Activated CD4-positive, alpha-beta T cell treated with anti-CD3 and anti-CD28 coated beads for 4 hours (primary cell): Measurements from ENCODE around the gene DENND2D.

ENCODE experiments used
- DNase-seq, 2 donors: peaks; one replicate each; pipeline ENCODE4 v3.0.0-alpha.2; 2020

Gene DENND2D

DNA sequence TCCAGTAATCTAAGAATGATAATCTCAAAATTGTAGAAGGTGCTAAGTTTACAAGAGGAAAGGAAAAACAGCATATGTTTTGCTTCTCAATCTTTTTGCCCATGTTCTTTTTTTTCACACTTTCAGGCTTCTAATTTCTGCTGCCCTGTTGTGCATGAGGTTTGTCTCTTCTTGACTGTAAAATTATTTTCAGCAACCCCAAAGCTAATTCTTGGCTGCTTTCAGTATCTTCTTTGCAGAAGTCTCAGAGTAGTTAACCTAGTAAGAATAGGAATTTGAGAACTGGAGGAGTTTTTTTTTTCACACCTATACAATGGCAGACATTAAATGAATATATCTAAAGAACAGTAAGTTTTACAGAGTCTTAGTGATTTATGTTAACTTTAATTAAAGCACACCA lies 26.4 kb downstream of the DENND2D start:
- no peak for DNase-seq

DNA sequence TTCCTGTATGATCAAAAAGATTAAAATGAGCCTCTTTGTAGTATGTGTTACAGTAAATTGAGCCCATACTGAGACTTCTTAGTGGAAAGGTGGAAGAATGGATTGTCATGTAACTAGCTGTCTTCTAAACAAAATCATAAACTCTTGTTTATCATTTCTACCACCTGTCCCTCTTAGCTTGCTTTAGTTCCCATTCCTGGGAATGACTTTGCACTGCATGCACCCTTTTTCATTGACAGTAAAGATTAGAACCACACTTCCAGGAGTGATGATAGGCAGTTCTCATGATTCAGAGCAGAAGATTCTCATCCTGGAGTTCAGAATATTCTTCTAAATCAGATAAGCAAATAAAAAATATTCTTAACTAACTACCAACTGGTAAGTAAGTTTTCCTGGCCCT lies 28.0 kb downstream of the DENND2D start:
- DNase-seq, result no peak

DNA sequence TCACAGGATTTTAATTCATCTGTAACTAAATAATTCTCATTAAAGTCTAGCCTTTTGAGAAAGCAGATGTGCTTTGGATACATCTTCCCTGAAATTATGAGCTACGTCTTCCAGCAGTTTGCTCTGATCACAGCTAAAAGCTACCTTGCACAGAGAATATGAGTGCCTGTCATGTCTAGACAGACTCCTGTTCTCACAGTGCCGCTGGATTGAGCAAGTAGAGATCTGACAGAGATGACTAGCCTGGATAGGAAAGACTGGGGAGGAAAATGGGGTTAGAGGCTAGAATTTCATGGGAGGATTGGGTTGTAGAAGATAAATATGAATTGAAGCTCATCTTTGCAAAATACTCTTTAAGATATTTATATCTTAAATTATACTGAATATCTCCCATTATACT lies 36.3 kb downstream of the DENND2D start:
- no peak for DNase-seq

DNA sequence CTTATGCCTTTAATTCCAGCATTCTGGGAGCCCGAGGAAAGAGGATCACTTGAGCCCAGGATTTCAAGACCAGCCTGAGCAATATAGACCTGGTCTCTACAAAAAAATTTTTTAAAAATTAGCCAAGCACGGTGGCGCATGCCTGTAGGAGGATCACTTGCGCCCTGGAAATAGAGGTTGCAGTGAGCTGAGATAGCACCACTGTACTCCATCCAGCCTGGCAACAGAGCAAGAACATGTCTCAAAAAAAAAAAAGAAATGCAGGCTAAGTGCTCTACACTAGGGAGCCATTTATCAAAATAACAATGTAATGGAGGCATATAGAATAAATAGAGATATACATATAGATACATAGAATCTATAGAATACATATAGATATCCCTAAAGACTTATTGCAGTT lies 37.1 kb downstream of the DENND2D start:
- DNase-seq, result no peak

DNA sequence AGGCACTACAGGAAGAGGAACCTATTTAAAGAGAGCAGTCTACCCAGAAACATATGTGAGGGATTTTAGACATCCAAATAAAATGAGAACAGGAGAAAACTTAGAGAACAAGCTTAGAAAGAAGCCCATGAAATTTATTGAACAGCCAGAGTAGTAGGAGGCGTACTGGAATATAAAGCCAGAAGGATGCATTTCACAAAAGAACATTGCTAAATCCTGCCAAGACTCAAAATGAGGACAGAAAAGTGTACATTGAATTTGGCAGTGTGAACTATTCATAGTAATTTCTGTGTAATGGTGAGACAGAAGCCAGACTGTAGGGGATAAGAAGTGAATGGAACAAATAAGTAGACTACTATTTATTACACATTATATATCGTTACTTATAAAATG lies 38.0 kb downstream of the DENND2D start:
- DNase-seq, result no peak

DNA sequence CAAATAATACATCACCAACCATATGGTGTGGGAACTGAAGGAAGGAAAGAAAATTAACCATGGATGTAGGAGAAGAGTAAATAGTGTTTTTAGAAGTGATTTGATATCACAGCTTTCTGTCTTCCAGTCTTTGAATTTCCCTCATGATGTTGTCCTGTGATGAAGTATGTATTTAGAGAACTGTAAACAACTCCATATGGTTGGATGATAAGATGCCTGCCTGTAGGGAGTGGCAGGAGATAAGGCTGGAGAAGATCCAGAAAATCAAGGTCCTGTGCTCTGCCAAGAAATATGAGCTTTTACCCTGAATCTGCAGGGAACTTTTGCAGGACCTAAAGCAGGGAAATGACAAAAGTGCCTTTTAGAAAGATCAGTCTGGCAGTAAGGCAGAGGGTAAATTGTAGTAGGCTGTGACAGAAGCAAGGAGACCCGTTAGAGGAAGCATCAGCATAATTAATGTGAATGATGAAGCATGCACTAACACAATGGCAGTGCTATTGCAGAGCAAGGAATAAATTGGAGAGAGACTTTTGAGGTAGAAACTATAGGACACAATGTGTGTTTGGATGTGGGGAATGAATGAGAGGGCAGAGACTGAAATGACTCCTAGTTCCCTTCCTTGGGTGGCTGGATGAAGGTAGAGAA lies 38.5 kb downstream of the DENND2D start:
- no peak for DNase-seq

DNA sequence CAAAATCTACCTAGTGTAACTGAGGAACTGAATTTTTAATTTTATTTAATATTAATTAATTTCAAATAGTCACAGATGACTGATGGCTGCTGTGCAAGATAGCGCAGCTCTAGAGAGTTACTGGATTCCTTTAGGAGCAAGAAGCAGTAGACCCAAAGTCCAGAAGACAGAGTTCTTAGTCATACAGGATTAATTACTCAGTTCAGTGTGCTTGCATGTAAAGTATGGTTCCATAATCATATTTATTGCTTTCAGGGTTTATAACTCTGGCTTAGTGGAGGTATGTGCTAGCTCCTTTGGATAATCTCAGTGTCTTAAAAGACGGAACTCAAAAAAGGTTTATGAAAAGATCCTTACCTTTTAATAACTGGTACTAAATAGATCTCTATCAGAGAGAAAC lies 43.0 kb downstream of the DENND2D start:
- no peak for DNase-seq

DNA sequence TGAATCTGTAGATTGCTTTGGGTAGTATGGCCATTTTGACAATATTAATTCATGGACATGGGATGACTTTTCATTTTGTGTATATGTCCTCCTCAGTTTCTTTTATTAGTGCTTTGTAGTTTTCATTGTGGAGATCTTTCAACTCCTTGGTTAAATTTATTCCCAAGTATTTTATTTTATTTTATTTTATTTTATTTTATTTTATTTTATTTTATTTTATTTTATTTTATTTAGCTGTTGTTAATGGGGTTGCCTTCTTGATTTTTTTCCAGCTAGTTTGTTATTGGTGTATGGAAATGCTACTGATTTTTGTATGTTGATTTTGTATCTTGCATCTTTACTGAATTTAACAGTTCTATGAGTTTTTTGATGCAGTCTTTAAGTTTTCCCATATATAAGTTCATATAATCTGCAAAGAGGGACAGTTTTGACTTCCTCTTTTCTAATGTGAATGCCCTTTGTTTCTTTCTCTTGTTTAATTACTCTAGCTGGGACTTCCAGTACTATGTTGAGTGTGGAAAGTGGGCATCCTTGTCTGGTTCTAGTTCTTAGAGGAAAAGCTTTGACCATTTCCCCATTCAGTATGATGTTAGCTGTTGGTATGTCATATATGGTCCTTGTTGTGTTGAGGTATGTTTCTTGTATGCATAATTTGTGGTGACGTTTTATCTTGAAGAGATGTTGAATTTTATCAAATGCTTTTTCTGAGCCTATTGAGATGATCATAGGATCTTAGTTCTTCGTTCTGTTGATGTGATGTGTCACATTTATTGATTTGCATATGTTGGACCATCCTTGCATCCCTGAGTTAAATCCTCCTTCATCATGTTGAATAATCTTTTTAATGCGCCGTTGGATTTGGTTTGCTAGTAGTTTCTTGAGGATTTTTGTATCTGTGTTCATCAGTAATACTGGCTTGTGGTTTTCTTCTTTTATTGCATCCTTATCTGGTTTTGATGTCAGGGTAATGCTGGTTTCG lies 46.1 kb downstream of the DENND2D start:
- DNase-seq, result no peak

DNA sequence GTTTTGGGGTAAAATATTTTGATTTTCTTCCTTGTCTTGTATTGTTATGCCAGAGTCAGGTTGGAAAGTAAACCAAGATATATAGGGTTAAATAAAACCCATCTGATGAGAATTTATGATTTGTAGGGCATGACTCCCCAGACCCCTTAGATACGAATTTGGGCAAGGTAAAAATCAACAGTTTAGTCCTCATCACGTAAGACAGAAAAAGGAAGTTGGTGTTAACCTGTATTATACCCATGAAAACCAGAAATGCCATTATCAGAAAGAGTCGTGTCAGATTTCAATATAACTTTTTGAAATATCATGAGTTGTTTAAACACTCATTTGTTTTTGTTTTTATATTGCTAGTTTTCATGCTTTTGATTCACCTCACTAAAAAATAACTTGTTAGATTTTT lies 48.6 kb downstream of the DENND2D start:
- no peak for DNase-seq

DNA sequence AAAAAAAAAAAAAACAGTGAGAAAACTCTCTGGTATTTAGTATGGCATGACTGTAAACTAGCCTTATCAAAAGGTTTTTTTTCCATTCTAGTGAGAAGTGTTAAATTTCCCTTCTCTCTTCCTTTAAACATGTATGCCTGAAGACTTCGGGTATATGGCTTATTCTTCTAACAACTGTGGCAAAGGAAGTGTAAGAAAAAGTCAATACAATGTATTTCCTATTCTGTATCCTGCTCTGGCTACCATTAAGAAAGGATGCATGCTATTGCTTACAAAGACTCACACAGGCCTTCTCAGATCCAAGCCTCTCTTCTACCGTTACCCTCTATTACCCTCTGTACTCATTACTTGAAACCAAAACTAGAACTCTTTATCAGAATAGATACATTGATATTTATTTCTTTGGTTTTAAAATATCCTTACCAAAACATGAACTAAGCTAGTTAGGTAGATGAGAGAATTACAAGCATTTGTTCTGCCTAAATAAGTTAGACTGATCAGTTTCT lies 52.0 kb downstream of the DENND2D start:
- DNase-seq, result no peak

DNA sequence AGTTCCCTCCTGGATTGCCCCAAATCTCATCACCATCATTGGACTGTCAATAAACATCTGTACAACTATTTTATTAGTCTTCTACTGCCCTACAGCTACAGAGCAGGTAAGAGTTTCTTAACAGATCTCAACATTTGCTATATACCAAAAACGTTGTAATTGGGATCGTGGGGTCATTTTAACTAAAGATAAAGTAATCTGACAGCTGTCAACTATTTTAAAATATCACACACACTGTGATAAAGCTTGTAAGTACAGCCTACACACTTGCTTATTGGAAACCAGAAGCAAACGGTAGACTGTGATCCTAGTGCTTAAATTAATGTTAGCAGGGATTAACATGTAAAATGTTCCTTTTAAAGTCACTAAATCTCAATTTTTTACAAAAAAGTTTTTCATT lies 52.5 kb downstream of the DENND2D start:
- DNase-seq, result no peak

DNA sequence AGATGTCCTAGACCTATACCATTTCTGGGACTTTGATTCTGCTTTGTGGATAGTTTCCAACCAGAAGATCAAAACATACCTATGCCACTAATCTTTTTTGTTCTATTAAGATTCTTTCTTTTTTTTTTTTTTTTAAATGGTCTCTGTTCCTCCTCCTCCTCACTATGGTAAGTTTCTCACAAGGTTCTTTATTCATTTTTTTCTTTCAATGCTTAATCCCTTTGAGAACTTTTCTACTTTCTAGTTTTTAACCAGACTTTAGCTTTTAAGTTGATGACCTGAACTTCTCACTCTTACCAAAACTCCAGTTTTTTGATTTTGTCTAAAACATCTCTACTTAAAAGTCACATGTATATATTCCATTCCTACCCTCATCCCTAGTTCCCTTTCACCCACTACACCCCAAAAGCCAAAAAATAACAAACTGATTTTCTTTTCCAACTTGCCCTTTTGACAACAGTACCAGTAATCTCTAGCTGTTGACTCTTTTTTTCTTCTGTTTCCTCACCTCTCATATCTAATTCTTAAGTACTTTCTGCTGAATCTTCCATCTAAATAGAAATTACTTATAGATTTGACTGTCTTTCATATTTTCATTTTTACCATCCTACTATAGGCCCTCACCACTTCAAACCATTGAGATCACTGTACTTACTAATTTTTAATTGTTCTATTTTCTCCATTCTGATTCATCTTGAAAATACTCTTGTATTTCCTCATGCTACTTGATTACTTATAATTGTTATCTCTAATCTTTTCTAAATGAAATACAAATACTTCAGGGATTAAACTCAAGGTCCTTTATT lies 54.3 kb downstream of the DENND2D start:
- DNase-seq, result no peak

DNA sequence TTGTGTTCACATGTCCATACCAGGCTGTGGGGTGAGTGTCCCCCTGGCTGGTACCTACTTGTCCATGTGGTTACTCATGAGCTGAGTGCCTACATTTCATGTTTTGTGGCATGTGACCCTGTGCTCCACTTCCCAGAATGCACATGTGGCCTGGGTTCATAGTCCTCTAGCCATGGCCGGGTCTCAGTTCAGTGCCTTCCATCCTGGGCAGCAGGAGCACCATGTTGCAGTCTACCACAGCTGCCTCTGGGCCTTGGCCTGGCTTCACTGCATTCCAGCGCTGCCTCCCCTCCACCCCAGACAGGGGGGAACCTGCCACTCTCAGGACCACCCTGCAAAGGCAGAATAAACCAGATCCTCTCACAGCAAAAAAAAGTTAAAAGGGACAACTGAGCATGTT lies 54.9 kb downstream of the DENND2D start:
- no peak for DNase-seq

DNA sequence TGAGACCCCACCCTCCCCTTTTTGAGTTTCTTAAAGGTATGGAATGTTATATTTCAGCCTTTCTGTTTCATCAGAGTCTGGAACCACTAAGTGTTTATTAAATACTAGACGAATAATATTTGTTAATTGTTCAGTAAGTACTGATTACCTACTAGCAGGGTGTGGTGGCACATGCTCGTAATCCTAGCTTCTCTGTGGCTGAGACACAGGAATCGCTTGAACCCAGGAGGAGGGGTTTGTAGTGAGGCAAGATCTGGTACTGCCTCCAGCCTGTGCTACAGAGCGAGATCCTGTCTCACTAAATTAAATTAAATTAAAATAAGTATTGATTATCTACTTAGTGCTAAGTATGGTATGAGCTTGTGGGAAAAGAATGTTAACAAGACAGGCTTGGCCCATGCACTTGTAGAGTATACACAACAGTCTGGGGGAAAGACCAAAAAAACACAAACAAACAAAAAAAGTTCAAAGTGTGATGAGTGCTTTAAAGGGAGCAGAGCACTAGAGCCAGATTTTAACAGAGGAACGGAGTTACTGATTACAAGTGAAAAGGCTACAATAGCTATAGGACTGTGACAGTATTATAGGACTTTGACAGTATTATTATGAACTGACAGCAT lies 58.0 kb downstream of the DENND2D start:
- DNase-seq, result no peak

DNA sequence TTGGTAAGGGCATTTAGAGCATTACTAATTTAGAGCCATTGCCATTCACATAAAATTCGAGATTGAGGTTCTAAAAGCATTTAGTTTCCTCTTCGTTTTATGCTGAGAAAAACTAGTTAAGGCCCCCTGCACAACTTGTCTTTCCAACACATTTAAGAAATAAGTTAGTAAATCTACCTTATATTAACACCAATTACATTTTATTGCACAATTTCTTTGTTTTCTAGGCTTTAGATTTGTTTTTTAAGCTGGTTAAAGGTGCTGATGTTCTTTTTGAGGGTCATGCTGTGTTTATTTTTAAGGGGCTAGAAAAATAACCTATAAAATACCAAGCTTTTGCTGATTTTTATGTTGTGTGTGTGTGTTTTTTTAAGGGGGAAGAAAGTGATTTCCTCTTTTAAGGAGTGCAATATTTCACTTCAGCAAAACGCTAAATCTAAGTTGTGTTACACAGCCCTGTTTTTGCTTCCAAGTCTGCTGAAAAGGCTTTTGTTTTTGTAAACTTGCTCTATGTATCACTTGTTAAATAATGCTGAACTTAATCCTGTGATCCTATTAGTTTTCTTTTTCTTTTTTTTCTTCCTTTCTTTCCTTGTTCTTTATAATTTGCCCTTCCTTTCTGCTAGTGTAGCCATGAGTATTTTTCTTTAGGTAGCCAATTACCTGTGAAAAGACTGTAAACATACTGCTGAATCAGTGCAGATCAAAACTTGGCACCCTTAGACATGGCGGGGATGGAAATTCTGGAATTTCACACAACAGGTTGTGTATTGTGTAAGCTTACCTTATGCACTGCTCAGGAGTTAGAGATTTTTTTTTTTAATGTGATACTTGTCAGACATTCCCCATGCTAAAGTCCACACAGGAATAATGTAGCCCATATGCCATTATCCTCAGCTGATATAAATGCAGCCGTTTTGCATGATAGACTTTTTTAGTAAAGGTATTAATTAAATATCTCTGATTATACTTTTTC lies 58.9 kb downstream of the DENND2D start:
- DNase-seq, result no peak

DNA sequence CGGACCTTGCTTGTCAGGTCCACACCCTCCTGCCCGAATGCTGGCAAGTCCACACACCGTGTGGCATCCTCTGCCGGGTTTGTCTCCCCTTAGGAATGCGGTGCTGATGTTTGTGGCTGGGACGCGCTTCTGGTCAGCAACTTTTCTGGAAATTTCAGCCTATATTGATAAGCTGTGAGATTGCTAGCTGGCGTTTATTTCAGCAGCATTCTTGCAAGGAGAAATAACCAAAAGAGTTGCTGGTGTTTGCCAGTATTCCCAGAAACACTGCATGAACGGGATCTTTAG lies 59.8 kb downstream of the DENND2D start:
- DNase-seq, result no peak

DNA sequence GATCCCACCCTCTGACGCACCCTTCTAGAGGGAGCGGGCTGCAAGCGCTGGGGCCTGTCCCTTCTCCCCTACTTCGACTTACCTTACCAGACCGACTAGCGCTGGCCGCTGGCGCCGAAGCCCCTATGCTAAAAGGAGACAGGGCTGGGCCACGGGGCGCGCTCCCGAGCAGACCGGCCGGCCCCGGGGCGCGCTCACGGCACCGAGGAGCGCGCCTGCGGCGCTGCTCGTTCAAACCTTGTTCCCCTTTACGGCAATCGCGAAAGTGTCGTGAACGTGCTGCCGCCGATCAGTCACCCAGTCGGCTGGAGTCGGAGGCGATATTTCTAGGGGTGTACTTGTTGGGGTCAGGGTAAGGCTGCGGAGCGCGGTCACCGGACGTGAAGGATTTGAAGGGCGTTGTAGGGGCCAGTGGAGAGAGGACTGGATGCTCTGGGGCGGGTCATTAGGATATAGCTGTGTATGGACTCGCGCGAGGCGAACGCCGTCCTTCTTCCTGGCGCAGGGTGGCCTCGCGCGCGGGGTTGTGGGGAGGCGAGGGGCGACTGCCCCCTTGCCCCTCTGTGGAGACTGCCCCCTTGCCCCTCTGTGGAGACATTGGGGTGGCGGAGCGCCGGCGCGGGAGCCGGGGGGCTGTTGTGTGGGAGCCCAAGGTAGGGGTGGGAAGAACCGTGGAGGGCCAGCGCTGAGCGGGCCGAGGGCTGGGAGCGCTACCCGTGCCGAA lies 60.3 kb downstream of the DENND2D start, which contains the start of the genes CEPT1 and DRAM2:
Gene CEPT1, plus strand, starts transcription at position 268 of the 724 bp plus-strand sequence. CDS start 7,492 bp downstream, outside the sequence.
Gene DRAM2, minus strand, starts transcription at position 138 of the 724 bp plus-strand sequence. CDS start 8,539 bp downstream, outside the sequence.
- DNase-seq, result peak; percentile 88 to 94

DNA sequence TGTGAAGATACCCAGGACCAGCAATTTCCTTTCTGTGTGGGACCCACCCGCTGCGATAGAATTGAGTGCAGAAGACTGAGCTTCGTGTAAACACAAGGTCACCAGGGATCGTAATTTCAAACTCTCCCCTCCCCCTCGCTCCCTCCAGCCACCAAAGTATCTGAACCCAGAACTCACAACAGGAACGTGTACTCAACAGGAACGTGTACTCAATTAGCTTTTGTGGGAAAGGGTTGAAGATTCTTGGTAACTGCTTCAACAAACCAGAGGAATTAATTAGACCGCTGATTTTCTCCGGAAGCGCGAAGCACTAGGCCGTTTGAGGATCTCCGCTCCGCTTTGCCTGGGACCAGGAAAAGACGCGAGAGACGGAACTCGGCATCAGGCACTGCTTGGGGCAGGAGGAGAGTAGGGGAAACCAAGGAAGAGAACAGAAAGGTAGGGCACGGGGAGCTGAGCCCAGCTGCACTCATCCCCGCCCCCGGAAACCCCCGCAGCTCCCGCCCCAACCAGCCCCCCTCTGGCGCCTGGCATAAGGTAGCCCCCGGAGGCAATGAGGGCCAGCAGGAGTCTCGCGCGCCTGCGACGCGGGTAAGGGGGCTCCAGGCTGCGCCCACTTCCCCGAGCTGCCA lies 61.0 kb downstream of the DENND2D start:
- peak in 1 of 2 donors; percentile 52 for DNase-seq
